GM12864 (cell line): ENCODE results near the gene USP48.

Experiments
- DNase-seq: peaks from one replicate; pipeline ENCODE4 v3.0.0-alpha.2; 2011; ENCODE audit warnings: low read depth
- H3K4me3 ChIP-seq: 2 replicates; pipeline ENCODE4 v1.5.1; 2011; ENCODE audit warnings: mild to moderate bottlenecking, low read depth, low read length, control low read depth
- CTCF ChIP-seq: IDR thresholded peaks from 2 replicates; pipeline ENCODE4 v1.5.1; 2011; ENCODE audit warnings: low read depth, mild to moderate bottlenecking, moderate library complexity, low read length, control low read depth, inconsistent platforms; ENCODE audit errors: missing control alignments

USP48 gene

GRCh38 chr1:21761052-21761451 is 21.9 kb downstream of the USP48 start:
- H3K4me3 ChIP-seq = no peak overlapping the region
- no peak for DNase-seq
- no peak for TF ChIP-seq CTCF

- no peak overlapping the region for H3K4me3 ChIP-seq
- no peak for DNase-seq
- no peak for TF ChIP-seq CTCF
Observed at GRCh38 chr1:21759818-21760217, 23.1 kb downstream of the USP48 start.

- H3K4me3 ChIP-seq = no peak overlapping the region
- no peak for TF ChIP-seq CTCF
- no peak for DNase-seq
Observed at GRCh38 chr1:21759182-21759581, 23.8 kb downstream of the USP48 start.

GRCh38 chr1:21758614-21759013 is 24.3 kb downstream of the USP48 start:
- DNase-seq = no peak
- no peak for TF ChIP-seq CTCF
- H3K4me3 ChIP-seq = no peak overlapping the region

- TF ChIP-seq CTCF = no peak
- DNase-seq = no peak
- no peak overlapping the region for H3K4me3 ChIP-seq
Observed at GRCh38 chr1:21756393-21757089, 26.4 kb downstream of the USP48 start.

- TF ChIP-seq CTCF = no peak
- no peak for DNase-seq
- no peak overlapping the region for H3K4me3 ChIP-seq
Observed at GRCh38 chr1:21755067-21755466, 27.9 kb downstream of the USP48 start.

GRCh38 chr1:21754583-21754982 is 28.4 kb downstream of the USP48 start:
- H3K4me3 ChIP-seq = no peak overlapping the region
- no peak for TF ChIP-seq CTCF
- DNase-seq = no peak
